CD4-positive, alpha-beta T cell treated with Interleukin-6 at 100 ng/mL for 8 hours (primary cell): ENCODE data around the gene HSPA1A.
A peak's percentile ranks its signal among the peaks of the same experiment; 100 is the strongest.
"Not testable (repeated sequence)": the region's sequence is repeated elsewhere in the genome, so short reads cannot be mapped to it uniquely, and the experiment has no call there.

Experiments used
- DNase-seq: peaks from one replicate; pipeline ENCODE4 v3.0.0-alpha.2; 2020; ENCODE audit warnings: mixed read lengths, low spot score

The HSPA1A gene

DNA sequence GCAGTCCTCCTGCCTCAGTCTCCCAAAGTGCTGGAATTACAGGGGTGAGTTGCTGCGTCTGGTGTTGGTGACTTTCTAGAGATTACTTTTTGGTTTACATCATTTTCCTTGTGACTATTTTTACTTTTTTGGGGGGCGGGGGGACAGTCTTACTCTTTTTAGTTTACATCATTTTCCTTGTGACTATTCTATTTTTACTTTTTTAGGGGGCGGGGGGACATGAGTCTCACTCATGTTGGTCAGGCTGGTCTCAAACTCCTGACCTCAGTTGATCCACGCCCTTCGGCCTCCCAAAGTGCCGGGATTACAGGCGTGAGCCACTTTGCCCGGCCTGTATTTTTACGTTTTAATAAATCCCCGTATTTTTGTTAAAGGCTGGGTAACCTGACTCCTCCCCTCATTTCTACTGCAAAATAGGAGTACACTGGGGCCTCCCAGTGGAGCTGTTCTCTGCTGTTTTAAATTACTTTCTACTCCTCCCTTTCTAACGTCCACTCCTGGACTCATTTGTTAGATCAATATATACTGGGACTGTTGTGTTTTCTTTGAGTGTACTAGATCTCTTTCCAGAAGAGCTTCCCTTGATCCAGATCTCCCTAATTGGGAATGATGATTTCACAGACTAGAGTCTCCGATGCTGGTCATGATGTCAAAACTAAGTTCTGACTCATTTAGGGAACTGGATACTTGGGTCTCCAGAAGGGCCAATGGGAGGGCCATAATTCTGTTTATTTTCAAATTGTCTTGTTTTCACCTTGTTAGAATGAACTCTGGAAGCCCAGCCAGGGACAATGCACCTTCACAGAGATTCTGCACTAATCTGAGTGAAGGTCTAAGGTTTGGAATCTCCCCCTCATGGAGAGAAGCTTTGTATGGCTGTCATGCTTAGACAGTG lies 21.4 kb downstream of the HSPA1A start:
- no peak for DNase-seq

DNA sequence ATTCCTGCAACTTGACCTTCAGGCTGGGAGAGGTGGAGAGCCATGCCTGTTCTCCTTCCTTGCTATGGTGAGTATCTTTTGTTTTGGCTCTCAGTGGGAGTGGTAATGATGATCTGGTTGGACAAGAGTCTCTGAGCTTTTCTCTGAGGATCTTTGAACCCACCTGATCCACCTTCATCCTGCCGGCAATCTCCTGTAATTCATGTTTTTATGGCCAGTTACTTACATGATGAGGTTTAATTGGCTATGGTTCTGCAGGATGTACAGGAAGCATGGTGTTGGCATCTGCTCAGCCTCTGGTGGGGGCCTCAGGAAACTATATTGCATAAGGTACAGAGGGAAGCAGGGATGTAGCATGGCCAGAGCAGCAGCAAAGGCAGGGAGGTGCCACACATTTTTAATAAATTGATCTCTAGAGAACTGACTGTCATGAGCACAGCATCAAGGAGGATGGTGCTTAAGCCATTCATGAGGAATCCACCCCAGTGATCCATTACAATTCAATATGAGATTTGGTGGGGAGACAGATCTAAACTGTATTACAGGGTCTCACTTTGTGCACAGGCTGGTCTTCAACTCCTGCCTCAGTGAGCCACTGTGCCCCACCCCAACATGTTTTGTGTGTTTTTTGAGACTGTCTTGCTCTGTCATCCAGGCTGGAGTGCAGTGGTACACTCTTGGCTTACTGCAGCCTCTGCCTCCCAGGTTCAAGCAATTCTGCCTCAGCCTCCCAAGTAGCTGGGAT lies 22.2 kb downstream of the HSPA1A start:
- no peak for DNase-seq

DNA sequence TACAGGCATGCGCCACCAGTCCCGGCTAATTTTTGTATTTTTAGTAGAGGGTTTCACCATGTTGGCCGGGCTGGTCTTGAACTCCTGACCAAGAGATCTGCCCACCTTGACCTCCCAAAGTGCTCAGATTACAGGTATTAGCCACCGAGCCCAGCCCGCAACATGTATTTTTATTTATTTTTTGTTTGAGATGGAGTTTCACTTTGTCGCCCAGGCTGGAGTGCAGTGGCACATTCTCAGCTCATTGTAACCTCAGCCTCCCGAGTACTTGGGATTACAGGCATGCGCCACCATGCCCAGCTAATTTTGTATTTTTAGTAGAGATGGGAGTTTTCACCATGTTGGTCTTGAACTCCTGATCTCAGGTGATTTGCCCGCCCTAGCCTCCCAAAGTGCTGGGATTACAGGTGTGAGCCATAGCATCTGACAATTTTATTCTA lies 22.8 kb downstream of the HSPA1A start:
- DNase-seq = not testable (repeated sequence)

DNA sequence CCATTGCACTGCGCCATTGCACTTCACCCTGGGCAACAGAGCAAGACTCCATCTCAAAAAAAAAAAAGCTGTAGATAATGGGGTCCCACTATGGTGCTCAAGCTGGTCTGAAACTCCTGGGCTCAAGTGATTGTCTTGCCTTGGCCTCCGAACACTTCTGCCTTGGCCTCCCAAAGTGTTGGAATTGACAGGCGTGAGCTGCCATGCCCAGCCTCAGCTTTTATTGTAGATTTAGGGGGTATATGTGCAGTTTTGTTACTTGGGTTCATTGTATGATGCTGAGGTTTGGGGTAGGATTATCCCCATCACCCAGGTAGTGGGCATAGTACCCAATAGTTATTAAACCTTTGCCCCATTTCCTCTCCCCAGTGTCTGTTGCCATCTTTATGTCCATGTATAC lies 23.6 kb downstream of the HSPA1A start:
- DNase-seq = no peak

DNA sequence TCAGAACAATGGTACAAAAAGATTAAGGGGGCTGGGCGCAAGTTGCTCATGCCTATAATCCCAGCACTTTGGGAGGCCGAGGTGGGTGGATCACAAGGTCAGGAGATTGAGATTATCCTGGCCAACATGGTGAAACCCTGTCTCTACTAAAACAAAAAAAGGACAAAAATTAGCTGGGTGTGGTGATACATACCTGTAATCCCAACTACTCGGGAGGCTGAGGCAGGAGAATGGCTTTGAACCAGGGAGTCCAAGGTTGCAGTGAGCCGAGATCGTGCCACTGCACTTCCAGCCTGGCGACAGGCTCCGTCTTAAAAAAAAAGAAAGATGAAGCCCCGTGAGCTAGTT lies 24.4 kb downstream of the HSPA1A start:
- DNase-seq = not testable (repeated sequence)

DNA sequence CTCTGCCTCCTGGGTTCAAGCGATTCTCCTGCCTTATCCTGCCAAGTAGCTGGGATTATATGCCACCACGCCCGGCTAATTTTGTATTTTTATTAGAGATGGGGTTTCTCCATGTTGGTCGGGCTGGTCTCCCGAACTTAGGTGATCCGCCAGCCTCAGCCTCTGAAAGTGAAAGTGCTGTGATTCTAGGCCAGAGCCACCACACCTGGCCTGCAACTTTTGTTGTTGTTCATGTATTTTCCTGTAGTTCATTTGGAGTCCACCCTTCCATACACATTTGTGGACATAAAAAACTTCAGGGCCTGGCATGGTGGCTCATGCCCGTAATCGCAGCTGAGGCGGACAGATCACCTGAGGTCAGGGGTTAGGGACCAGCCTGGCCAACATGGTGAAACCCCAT lies 26.7 kb downstream of the HSPA1A start:
- no peak for DNase-seq

DNA sequence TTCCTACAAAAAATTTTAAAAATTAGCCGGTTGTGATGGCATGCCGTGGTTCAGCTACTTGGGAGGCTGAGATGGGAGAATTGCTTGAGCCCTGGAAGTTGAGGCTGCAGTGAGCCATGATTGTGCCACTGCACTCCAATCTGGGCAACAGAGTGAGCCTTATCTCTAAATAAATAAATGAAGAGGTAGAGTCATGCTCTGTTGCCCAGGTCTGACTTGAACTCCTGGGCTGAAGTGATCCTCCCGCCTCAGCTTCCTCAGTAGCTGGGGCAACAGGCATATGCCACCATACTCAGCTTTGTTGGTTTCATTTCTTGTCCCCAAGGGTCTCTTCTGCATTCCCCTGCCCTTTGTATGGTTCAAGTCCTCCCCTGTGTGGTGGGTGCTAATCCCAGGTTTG lies 29.2 kb downstream of the HSPA1A start:
- no peak for DNase-seq

DNA sequence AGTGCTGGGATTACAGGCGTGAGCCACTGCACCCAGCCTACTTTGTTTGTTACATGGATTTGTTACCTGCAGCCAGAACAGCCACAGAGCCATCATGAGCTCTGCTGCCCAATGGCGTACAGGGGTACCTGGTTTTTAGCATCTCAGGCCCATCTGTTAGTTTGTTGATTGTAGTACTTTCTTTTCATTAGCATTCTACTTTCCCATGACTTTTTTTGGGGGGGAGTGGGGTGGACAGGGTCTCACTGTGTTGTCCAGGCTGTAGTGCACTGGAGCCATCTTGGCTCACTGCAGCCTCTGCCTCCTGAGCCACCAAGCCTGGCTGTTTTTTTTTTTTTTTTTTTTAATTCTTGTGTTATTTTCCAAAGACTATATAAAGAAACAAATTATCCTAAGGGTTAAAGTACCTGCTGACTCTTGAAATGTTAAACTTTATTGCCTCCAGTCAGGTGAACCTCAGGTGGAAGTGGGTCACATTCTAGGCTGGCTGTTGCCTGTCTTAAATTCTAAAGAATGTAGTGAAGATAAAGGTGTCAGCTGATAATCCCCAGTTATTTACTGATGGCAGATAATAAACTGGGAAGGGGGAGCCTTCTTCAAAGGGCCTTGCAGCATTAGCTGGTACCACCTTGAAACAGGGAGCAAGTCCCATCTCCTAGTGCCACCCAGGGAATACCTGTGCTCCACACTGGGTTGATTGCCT lies 32.1 kb downstream of the HSPA1A start:
- no peak for DNase-seq

DNA sequence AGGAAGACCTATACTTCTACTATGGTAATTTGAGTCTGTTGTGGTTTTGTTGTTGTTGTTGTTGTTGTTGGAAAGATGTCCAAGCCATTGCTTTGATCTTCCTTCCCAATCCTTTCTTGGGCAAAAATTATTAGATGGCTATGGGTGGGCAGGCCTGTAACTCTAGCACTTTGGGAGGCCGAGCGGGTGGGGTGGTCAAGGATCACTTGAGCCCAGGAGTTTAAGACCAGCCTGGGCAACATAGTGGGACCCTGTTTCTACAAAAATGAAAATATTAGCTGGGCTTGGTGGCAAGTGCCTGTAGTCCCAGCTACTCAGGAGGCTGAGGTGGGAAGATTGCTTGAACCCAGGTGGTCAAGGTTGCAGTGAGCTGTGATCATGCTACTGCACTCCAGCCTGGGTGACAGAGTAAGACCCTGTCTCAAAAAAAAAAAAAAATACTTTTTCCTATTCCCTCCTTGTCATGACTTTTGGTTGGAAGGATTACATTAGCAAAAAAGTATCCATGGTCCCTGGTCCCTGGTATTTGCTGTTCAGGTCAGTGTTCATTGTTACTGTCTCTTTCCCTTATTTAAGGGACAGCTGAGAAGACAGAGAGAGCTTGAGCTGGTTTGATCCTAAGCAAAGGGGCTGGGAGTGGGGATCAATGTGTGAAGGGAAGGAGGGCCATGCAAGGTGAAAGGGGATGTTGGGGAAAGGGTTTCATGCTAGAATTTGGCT lies 35.6 kb downstream of the HSPA1A start:
- DNase-seq = no peak

DNA sequence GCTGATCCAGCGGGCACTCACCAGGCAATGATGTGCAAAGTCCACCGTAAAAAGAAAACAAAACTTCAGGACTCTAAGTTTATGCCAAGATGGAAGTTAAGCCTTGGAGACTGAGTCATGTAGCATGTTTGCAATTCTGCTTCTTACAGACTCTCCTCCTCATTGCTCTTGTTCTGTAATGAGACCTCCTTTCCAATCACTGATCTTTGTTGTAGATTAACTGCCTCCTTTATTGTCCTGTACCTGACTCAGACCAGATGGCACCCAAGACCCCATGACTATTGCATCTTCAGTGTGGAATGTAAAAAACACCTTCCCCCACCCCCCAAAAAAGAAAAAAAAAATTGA lies 36.1 kb downstream of the HSPA1A start:
- no peak for DNase-seq

DNA sequence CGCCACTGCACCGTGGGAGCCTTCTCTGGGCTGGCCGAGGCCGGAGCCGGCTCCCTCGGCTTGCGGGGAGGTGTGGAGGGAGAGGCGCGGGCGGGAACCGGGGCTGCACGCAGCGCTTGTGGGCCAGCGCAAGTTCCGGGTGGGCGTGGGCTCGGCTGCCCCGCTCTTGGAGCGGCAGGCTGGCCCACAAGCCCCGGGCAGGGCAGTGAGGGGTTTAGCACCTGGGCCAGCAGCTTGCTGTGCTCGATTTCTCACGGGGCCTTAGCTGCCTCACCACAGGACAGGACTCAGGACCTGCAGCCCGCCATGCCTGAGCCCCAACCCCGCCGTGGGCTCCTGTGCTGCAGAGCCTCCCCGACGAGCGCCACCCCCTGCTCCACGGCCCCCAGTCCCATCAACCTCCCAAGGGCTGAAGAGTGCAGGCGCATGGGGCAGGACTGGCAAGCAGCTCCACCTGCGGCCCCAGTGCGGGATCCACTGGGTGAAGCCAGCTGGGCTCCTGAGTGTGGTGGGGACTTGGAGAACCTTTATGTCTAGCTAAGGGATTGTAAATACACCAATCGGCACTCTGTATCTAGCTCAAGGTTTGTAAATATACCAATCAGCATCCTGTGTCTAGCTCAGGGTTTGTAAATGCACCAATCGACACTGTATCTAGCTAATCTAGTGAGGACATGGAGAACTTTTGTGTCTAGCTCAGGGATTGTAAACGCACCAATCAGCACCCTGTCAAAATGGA lies 36.8 kb downstream of the HSPA1A start:
- DNase-seq = not testable (repeated sequence)

DNA sequence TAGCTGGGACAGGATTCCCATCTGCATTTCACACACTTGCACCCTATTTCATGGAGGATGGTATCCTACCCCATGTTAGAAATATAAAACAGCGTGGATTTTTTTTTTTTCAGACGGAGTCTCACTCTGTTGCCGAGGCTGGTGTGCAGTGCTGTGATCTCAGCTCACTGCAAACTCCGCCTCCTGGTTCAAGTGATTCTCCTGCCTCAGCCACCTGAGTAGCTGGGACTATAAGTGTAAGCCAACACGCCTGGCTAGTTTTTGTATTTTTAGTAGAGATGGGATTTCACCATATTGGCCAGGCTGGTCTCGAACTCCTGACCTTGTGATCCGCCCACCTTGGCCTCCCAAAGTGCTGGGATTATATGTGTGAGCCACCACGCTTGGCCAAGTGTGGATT lies 42.4 kb downstream of the HSPA1A start:
- not testable (repeated sequence) for DNase-seq

DNA sequence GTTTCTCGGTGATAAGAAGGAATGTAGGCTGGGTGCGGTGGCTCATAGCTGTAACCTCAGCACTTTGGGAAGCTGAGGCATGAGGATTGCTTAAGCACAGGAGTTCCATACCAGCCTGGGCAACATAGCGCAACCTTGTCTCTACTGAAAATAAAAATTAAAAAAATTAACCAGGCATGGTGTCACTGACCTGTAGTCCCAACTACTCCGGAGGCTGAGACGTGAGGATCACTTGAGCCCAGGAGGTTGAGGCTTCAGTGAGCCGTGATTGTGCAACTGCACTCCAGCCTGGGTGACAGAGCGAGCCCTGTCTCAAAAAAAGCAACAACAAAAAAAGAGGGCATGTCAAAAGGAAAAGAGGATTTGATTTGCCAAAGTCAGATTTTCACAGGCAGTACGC lies 43.4 kb downstream of the HSPA1A start:
- no peak for DNase-seq

DNA sequence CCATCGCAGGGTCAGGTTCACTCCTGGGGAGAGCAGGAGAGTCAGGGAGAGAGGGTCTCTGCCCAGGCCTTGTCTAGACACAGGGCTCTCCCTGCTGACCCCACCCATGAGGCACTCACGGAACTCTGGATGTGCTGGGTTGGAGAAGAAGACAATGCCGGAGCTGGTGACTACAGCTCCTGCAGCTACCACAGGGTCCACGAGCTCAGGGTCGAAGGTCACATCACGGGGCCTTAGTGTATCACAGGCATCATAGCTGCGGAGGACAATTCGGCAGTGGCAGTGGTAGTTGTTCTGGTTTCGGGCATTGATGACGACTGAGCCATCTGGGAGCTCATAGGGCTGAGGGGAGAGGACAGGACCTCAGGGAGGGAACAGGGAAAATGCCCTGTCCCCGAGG lies 44.6 kb downstream of the HSPA1A start:
- no peak for DNase-seq

DNA sequence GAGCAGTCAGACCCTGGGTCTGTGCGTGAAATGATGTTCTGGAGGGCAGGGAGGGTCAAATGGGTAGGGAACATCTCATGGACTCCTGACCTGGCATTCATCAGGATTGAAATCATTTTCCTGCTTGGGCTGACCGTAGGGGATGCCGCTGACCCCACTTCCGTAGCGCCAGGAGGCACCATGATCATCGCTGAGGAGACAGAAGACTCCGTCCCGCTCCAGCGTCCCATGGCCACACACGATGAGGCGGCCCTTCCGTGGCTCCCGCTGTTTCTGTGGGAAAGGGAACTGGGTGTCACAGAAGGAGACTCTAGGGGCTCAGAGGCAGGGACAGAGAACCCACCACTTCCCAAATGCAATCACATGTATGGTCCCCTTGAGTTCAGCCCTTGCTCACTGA lies 45.0 kb downstream of the HSPA1A start:
- DNase-seq = no peak

DNA sequence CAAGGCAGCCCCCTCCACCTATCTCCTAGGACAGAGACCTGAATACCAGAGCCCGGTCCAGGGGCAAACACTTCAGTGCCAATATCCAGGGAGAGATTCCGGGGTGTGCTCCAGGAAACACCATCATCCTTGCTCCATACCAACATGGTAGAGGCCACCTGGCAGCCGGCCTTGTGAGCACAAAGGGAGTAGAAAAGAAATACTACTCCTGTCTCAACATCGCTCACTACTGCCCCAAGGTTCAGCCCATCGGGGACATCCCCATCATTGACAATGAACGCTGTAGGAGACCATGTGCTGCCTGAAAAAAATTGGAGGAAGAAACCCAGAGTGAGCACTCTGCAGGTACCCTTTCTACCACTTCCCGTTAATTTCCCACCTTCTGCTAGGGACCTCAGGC lies 45.8 kb downstream of the HSPA1A start:
- no peak for DNase-seq

DNA sequence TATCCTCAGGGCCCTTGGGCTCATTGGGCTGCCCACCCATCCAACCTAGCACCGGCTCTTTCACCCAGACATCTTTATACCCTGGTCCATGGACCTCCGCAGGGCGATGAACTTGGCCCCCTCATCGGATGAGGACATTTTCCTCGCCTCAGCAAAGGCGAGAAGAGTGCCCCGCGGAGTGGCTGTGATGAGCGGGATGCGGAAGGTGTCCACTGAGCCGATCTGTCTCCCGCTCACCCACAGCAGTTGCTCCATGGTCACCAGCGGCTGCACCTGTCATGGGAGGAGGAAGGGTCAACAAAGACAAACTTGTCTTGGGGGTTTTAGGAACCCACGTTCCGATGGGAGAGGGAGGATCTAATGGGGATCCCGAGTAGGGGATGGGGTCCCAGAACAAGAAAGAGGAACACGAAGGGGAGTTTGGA lies 46.6 kb downstream of the HSPA1A start:
- no peak for DNase-seq

DNA sequence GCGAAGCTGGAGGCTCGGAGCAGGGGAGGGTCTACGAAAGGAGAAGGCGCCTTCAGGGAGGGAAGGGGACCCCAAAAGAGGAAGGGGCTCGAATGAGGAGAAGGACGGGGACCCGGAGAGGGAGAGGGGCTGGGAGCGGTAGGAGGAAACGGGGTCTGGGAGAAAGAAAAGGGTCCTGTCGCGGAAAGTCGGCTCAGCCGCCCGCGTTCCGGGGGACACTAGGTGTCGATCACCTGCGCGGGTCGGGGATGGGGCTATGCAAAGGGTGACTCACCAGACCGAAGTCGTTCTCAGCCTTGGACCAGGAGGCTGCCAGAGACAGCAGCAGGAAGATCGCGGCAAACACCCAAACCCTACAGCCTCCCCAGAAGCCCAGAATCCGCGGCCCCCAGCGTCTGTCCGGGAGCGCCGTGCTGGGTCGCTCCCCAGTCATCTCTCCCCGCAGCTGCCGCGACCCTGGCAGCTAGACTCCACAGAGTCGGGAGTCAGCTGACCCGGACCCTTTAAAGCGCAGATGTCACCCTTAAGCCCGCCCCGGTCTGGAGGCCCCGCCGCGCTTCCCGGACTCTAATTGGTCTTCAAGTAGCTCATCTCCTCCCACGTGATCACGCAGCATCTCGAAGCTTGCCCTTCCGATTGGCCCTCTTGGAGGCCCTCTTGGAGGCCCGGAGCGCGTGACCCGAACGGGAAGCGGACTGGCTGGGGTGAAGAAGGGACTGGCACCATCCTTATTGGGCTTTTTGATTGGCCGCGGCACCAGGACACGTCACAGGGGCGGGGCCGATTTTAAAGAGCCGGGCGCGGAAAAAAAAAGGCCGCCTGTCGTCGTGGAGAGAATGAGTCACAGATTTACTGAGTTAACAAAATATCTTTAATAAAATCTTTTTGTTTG lies 47.2 kb downstream of the HSPA1A start, which contains the start of gene NEU1:
Gene NEU1 (minus strand): TSS at position 478 of the 892 bp plus-strand sequence. CDS start 45 bp downstream, at position 433.
- peak; percentile 100 for DNase-seq

DNA sequence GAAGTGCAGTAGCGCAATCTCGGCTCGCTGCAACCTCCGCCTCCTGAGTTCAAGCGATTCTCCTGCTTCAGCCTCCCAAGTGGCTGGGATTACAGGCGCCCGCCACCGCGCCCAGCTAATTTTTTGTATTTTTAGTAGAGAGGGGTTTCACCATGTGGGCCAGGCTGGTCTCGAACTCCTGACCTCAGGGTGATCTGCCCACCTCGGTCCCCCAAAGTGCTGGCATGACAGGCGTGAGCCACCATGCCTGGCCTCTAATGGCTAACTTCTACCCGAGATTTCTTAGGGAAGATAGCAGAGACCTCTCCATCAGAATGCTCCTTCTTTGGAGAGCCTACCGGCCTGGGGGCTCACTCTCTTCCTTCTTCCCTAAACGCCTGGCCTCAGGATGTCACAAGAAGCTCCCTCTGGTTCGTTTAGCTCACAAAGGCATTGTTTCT lies 48.8 kb downstream of the HSPA1A start:
- DNase-seq = not testable (repeated sequence)

DNA sequence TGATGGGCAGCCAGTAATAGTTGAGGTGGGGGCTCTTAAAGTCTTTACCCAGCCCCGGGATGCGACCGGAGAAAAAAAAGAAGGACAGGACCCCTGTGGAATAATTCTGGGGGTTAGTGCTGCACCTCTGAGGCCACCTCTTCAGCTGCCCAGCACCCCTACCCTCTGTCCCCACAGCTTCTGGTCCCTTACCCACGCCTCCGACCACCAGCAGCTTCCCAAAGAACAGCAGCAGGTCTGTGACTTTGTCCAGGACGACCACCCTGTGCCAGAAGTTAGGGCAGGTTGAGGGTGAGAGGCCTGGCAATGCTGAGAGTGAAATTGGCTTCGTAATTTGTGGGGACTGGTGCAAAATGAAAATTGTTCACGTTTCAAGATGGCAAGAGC lies 49.5 kb downstream of the HSPA1A start:
- no peak for DNase-seq
